Liver (tissue), 3 donors: Measurements from ENCODE around the gene LCN10.

ENCODE experiments used
- HNF4G ChIP-seq: IDR thresholded peaks from 2 replicates; pipeline ENCODE4 v1.6.1; 2016; ENCODE audit warnings: antibody characterized with exemption
- JUND ChIP-seq, 2 donors: IDR thresholded peaks; 2 replicates each; pipeline ENCODE4 v1.6.1; 2016; ENCODE audit warnings: antibody characterized with exemption in 2 of 2
- MAX ChIP-seq: IDR thresholded peaks from 2 replicates; pipeline ENCODE4 v1.6.1; 2016; ENCODE audit warnings: antibody characterized with exemption
- RAD21 ChIP-seq, 2 donors: IDR thresholded peaks; 2 replicates each; pipeline ENCODE4 v1.6.1; 2016; ENCODE audit warnings: antibody characterized with exemption in 2 of 2, mild to moderate bottlenecking in 2 of 2
- TAF1 ChIP-seq: conservative IDR thresholded peaks from 2 replicates; pipeline ENCODE4 v1.6.1; 2016; ENCODE audit warnings: antibody characterized with exemption, mild to moderate bottlenecking
- TF ChIP-seq, protein P1 (sequence below): fragments of 150-350 bp; IDR thresholded peaks from 2 replicates; pipeline ENCODE4 v1.5.1; 2017; ENCODE audit warnings: improper control_type of control experiment, low read depth, low read length; ENCODE audit not compliant: missing input control
- TF ChIP-seq, protein P2 (sequence below): IDR thresholded peaks from 2 replicates; pipeline ENCODE4 v1.6.1; 2016; ENCODE audit warnings: antibody characterized with exemption
- donor health status: healthy.
- donor health status: healthy.

DNA sequence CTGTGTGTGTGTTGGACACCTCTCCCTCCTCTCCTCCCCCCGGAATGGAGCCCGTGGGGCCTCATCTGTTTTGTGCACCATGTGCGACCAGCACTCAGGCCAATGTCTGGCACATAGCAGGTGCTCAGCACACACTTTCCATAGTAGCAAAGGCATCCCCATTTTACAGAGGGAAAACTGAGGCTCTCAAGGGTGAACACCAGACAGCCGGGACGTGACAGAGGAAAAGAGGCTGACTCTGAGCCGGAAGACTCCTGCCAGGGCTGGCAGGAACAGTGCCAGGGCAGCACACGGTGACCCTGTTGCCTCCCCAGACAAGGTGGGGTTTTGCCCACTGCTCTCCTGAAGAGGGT, 53.7 kb downstream of the LCN10 start:
- TF ChIP-seq MAX, result no peak
- TF ChIP-seq, protein P1, sequence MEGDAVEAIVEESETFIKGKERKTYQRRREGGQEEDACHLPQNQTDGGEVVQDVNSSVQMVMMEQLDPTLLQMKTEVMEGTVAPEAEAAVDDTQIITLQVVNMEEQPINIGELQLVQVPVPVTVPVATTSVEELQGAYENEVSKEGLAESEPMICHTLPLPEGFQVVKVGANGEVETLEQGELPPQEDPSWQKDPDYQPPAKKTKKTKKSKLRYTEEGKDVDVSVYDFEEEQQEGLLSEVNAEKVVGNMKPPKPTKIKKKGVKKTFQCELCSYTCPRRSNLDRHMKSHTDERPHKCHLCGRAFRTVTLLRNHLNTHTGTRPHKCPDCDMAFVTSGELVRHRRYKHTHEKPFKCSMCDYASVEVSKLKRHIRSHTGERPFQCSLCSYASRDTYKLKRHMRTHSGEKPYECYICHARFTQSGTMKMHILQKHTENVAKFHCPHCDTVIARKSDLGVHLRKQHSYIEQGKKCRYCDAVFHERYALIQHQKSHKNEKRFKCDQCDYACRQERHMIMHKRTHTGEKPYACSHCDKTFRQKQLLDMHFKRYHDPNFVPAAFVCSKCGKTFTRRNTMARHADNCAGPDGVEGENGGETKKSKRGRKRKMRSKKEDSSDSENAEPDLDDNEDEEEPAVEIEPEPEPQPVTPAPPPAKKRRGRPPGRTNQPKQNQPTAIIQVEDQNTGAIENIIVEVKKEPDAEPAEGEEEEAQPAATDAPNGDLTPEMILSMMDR, result no peak
- TF ChIP-seq RAD21 (IDR thresholded peaks at IDR 0.05), result no peak
- no peak for TF ChIP-seq TAF1
- no peak for TF ChIP-seq HNF4G
- TF ChIP-seq, protein P2, sequence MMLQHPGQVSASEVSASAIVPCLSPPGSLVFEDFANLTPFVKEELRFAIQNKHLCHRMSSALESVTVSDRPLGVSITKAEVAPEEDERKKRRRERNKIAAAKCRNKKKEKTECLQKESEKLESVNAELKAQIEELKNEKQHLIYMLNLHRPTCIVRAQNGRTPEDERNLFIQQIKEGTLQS, result no peak
- TF ChIP-seq JUND (IDR thresholded peaks at IDR 0.05), result no peak
